ENCODE data around the gene URM1. TPM values are rescaled to one million over a fixed set of nuclear protein-coding genes. Genes with fewer than 3 reads are reported as not detected.
"Not testable (repeated sequence)": the region's sequence is repeated elsewhere in the genome, so short reads cannot be mapped to it uniquely, and the experiment has no call there.

The URM1 gene
- total RNA-seq, 1 donor from 2014 or later, result 56.1 TPM

DNA sequence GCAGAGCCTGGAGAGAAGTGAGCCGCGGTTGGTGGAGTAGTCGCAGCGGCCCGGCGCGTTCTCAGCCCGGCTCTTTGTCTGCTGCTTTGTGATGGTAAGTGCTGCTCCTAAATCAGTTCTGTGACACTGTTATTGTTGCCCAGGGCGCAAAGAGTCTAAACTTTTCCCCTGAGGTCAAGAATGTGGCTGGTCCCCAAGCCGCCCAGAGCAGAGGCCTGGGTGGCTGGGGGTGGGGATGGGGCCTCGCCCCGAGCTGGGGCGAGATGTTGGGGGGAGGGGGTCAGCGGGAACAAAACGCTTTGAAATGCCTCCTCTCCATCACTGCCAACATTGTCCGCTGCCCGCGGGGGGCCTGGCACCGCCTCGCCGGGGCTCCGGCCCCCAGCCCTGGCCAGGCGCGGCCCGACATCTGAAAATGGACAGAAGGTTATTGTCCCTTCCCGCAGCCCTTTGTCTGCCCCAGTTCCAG lies 37.8 kb downstream of the URM1 start:
- H3K9me3 Mint-ChIP-seq, result no peaks in the 10 kb centered on the region
- H3K36me3 Mint-ChIP-seq, result no peaks in the 10 kb centered on the region
- TF ChIP-seq, protein P1, sequence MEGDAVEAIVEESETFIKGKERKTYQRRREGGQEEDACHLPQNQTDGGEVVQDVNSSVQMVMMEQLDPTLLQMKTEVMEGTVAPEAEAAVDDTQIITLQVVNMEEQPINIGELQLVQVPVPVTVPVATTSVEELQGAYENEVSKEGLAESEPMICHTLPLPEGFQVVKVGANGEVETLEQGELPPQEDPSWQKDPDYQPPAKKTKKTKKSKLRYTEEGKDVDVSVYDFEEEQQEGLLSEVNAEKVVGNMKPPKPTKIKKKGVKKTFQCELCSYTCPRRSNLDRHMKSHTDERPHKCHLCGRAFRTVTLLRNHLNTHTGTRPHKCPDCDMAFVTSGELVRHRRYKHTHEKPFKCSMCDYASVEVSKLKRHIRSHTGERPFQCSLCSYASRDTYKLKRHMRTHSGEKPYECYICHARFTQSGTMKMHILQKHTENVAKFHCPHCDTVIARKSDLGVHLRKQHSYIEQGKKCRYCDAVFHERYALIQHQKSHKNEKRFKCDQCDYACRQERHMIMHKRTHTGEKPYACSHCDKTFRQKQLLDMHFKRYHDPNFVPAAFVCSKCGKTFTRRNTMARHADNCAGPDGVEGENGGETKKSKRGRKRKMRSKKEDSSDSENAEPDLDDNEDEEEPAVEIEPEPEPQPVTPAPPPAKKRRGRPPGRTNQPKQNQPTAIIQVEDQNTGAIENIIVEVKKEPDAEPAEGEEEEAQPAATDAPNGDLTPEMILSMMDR (conservative IDR thresholded peaks at IDR 0.05), result no peak
- DNase-seq (ENCODE audit: extremely low spot score, unreplicated experiment), result no peak
- peak overlapping the region; percentile 29 for H3K27ac Mint-ChIP-seq
- no peak overlapping the region for H3K4me3 Mint-ChIP-seq
- H3K27me3 Mint-ChIP-seq, result peaks cover 19% of the 10 kb centered on the region
- H3K4me1 Mint-ChIP-seq (ENCODE audit: unreplicated experiment), result peaks cover 25% of the 10 kb centered on the region

DNA sequence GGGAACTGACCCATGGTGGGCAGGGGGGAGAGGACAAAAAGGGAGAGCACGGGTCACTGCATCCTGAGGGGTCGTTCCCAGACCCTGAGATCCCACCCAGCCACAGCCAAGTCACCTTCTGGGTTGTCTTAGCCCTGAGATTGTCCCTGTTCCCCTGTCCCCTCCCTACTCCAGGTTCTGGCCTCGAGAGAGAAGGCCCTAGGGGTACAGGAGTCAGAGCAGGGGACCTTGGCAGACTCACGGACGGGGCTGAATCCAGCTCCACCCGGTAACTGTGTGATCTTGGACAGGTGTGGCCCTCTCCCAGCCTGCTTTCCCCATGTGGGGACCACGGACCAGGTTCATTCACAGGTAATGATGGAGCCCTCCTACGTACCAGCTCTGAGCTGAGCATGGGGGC lies 38.3 kb downstream of the URM1 start:
- Mint-ChIP-seq H3K36me3 (no peaks in the 10 kb centered on the region), H3K9me3 (no peaks in the 10 kb centered on the region), H3K27ac (no peak overlapping the region), H3K4me3 (no peak overlapping the region), H3K27me3 (peaks cover 20% of the 10 kb centered on the region), H3K4me1 (ENCODE audit: unreplicated experiment) (peaks cover 25% of the 10 kb centered on the region)
- TF ChIP-seq, protein P1 (conservative IDR thresholded peaks at IDR 0.05), result no peak
- no peak for DNase-seq (ENCODE audit: extremely low spot score, unreplicated experiment)

DNA sequence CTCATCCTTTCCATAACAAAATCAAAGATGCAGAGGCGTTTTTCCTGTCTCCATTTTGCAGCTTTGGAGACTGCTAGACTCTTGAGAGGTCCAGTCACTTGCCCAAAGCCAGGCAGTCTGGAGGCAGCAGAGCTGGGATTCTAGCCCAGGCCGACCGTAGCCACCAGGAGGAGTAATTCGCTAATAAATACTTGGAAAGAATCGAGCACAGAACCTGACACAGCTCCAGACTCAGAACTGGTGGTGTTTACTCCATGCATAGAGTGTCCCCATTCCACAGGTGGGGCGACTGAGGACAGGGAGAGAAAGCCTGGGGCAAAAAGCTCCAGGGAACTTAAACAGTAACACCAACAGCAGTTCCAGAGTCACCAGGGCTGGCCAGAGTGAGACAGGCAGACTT lies 38.8 kb downstream of the URM1 start:
- Mint-ChIP-seq H3K9me3 (no peaks in the 10 kb centered on the region), H3K27me3 (peaks cover 24% of the 10 kb centered on the region), H3K27ac (no peak overlapping the region), H3K4me3 (no peak overlapping the region), H3K36me3 (no peaks in the 10 kb centered on the region), H3K4me1 (ENCODE audit: unreplicated experiment) (peaks cover 25% of the 10 kb centered on the region)
- TF ChIP-seq, protein P1 (conservative IDR thresholded peaks at IDR 0.05), result peak; percentile 61
- DNase-seq (ENCODE audit: extremely low spot score, unreplicated experiment), result no peak

- DNase-seq (ENCODE audit: extremely low spot score, unreplicated experiment), result no peak
- TF ChIP-seq, protein P1 (conservative IDR thresholded peaks at IDR 0.05), result no peak
- H3K9me3 Mint-ChIP-seq, result no peaks in the 10 kb centered on the region
- H3K27me3 Mint-ChIP-seq, result peaks cover 27% of the 10 kb centered on the region
- peak overlapping the region; percentile 9 for H3K27ac Mint-ChIP-seq
- H3K36me3 Mint-ChIP-seq, result no peaks in the 10 kb centered on the region
- H3K4me3 Mint-ChIP-seq, result no peak overlapping the region
- peaks cover 33% of the 10 kb centered on the region for H3K4me1 Mint-ChIP-seq (ENCODE audit: unreplicated experiment)
Measured at GRCh38 chr9:128411364-128412119, 40.4 kb downstream of the URM1 start.

DNA sequence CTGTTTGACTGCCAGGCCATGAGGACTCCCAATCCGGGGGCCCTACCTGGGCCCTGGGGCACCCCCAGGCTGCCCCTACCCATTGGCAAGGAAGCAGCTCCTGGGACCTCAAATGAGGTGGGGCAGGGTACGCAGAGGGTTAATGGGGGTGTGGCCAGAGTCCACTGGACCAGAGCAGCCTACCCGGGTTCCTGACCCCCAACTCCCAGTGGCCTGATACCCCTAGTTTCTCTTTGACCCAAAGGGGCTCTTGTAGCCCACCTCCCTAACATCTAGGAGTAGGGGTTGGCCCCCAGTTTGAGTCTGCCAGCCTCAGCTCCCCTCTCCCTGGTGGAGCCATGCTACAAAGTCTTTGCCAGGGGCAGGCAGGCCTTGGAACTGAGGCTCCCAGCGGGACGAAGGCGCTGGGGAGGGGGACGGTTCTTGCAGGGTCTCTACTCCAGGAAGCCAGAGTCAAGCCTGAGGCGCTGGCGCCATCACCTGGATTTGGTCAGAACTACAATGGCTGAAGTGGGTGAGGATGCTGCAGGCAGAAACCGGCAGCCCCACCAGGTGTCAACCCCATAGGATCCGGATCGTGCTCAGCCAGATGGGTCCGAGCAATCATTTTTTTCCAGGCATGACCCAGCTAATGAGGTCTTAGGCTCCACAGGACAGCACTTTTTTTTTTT lies 41.1 kb downstream of the URM1 start:
- TF ChIP-seq, protein P1 (conservative IDR thresholded peaks at IDR 0.05), result peak; percentile 86
- H3K4me1 Mint-ChIP-seq (ENCODE audit: unreplicated experiment), result peaks cover 28% of the 10 kb centered on the region
- H3K36me3 Mint-ChIP-seq, result no peaks in the 10 kb centered on the region
- peak; percentile 90 for DNase-seq (ENCODE audit: extremely low spot score, unreplicated experiment)
- H3K4me3 Mint-ChIP-seq, result no peak overlapping the region
- peak overlapping the region; percentile 61 for H3K27ac Mint-ChIP-seq
- no peaks in the 10 kb centered on the region for H3K9me3 Mint-ChIP-seq
- peaks cover 29% of the 10 kb centered on the region for H3K27me3 Mint-ChIP-seq

GRCh38 chr9:128413728-128414127 lies 42.6 kb downstream of the URM1 start:
- not testable (repeated sequence) for DNase-seq (ENCODE audit: extremely low spot score, unreplicated experiment); H3K4me3 Mint-ChIP-seq; H3K27ac Mint-ChIP-seq; H3K9me3 Mint-ChIP-seq; H3K36me3 Mint-ChIP-seq
- peaks cover 22% of the 10 kb centered on the region for H3K4me1 Mint-ChIP-seq (ENCODE audit: unreplicated experiment)
- H3K27me3 Mint-ChIP-seq, result peaks cover 24% of the 10 kb centered on the region
